Panc1 (cell line): ENCODE measurements around the gene MRPS16. TPM values are rescaled to one million over a fixed set of nuclear protein-coding genes. Genes with fewer than 3 reads are reported as not detected.

Experiments
- ATAC-seq: fragments of 200-7000 bp; cut with Tn5 transposase; 2 replicates; pipeline ENCODE4 v1.9.1; 2020; ENCODE audit warnings: mild to moderate bottlenecking, moderate library complexity
- BruUV-seq: library from RNA; stranded (reverse); fragments of 400-500 nt; replicated peaks from 2 replicates; lab custom pipeline; 2021; lab: Mats Ljungman, UMichigan
- CTCF ChIA-PET: fragments of 300-600 bp; sonication (Branson Sonifier 250); formaldehyde crosslinking; loops from one replicate; lab custom pipeline; 2022; ENCODE audit warnings: antibody characterized with exemption; lab: Charles Lee
- POLR2A ChIA-PET: fragments of 300-600 bp; sonication (Branson Sonifier 250); formaldehyde crosslinking; loops from one replicate; lab custom pipeline; 2022; ENCODE audit warnings: antibody characterized with exemption; lab: Charles Lee
- DNase-seq: peaks from one replicate; pipeline ENCODE4 v3.0.0-alpha.2; 2010; ENCODE audit warnings: low read depth, low spot score
- H3K27ac ChIP-seq: 2 replicates; pipeline ENCODE4 v1.5.1; 2011; ENCODE audit warnings: mild to moderate bottlenecking, low read length, inconsistent platforms
- H3K27me3 ChIP-seq: fragments of 200-500 bp; sonication (Bioruptor generic); 2 replicates; pipeline ENCODE4 v1.6.0; 2014; ENCODE audit warnings: low read length, inconsistent platforms; ENCODE audit not compliant: control insufficient read depth, insufficient read depth
- H3K36me3 ChIP-seq: fragments of 200-500 bp; sonication (Bioruptor generic); 2 replicates; pipeline ENCODE4 v1.5.1; 2014; ENCODE audit warnings: inconsistent platforms, mild to moderate bottlenecking, low read length, moderate library complexity; ENCODE audit not compliant: control insufficient read depth, insufficient read depth
- H3K4me1 ChIP-seq: 2 replicates; pipeline ENCODE4 v1.5.1; 2011; ENCODE audit warnings: inconsistent platforms, mild to moderate bottlenecking, low read length, moderate library complexity; ENCODE audit not compliant: control insufficient read depth, insufficient read depth
- H3K4me3 ChIP-seq, 2 experiments: 2 replicates each; pipeline ENCODE4 v1.5.1; 2011 to 2012; ENCODE audit warnings: low read depth in 2 of 2, low read length in 2 of 2, mild to moderate bottlenecking in 2 of 2, inconsistent platforms in 1 of 2, moderate library complexity in 1 of 2
- H3K9me3 ChIP-seq: fragments of 200-500 bp; sonication (Bioruptor generic); 2 replicates; pipeline ENCODE4 v1.5.1; 2014; ENCODE audit warnings: low read depth, mild to moderate bottlenecking, inconsistent platforms, low read length, moderate library complexity; ENCODE audit not compliant: control insufficient read depth, insufficient read depth
- CTCF ChIP-seq: fragments of 450-650 bp; IDR thresholded peaks from 2 replicates; pipeline ENCODE4 v1.5.1; 2017; ENCODE audit warnings: mild to moderate bottlenecking
- POLR2AphosphoS5 ChIP-seq: IDR thresholded peaks from 2 replicates; pipeline ENCODE4 v1.6.1; 2012; ENCODE audit warnings: mild to moderate bottlenecking, low read depth, low read length, moderate library complexity
- REST ChIP-seq, 2 experiments: IDR thresholded peaks; 2 replicates each; pipeline ENCODE4 v1.6.1; 2011 to 2012; ENCODE audit warnings: low read depth in 2 of 2, control low read depth in 1 of 2, low read length in 1 of 2, mild to moderate bottlenecking in 1 of 2, moderate library complexity in 1 of 2; ENCODE audit not compliant: insufficient read depth in 1 of 2
- SIN3A ChIP-seq: IDR thresholded peaks from 2 replicates; pipeline ENCODE4 v1.6.1; 2012; ENCODE audit warnings: low read depth, mild to moderate bottlenecking, low read length, moderate library complexity, borderline replicate concordance; ENCODE audit not compliant: insufficient read depth
- TCF7L2 ChIP-seq: IDR thresholded peaks from 2 replicates; pipeline ENCODE4 v1.6.1; 2011; ENCODE audit warnings: mild to moderate bottlenecking, low read depth, low read length, inconsistent platforms
- in situ Hi-C: cut with HindIII; loops from 2 replicates; pipeline ENCODE4 v1.10.0; 2016; ENCODE audit warnings: low sequenced_read_pairs, low pct_unique_long_range_greater_than_20kb
- intact Hi-C: fragments of 100-400 bp; cut with micrococcal nuclease; formaldehyde crosslinking; loops from one replicate; pipeline ENCODE4 v1.10.0; 2022; ENCODE audit not compliant: unreplicated experiment
- total RNA-seq: library from RNA; stranded (reverse); gene quantifications from one replicate; pipeline ENCODE4 v1.2.1, GENCODE V29; 2021; ENCODE audit not compliant: unreplicated experiment

The MRPS16 gene
- total RNA-seq, 1 experiment from 2014 or later: 199 TPM

- TF ChIP-seq REST (IDR thresholded peaks at IDR 0.05; ENCODE audit: insufficient read depth in 1 of 2, low read depth in 2 of 2, low read length in 1 of 2): no peak
- TF ChIP-seq CTCF: no peak
- no peak for TF ChIP-seq TCF7L2
- no peak for TF ChIP-seq SIN3A
- no peak for TF ChIP-seq POLR2AphosphoS5
- no peaks in the 10 kb centered on the region for H3K9me3 ChIP-seq
- in situ Hi-C loops (no loop called here), intact Hi-C loops (no loop called here)
- no peak overlapping the region for H3K27ac ChIP-seq
- H3K4me3 ChIP-seq: no peak overlapping the region
- H3K27me3 ChIP-seq: no peaks in the 10 kb centered on the region
- CTCF ChIA-PET: interaction anchor here (0.6 kb wide), 1 partner anchor 8 kb away, joined by 4 read pairs; no protein-coding TSS in a partner anchor
- DNase-seq (no peak), ATAC-seq (no peak)
- no TSS peak for BruUV-seq
- POLR2A ChIA-PET: no interaction called here
- no peaks in the 10 kb centered on the region for H3K36me3 ChIP-seq
- no peaks in the 10 kb centered on the region for H3K4me1 ChIP-seq
Measured at GRCh38 chr10:73226663-73227062, 25.8 kb downstream of the MRPS16 start.

DNA sequence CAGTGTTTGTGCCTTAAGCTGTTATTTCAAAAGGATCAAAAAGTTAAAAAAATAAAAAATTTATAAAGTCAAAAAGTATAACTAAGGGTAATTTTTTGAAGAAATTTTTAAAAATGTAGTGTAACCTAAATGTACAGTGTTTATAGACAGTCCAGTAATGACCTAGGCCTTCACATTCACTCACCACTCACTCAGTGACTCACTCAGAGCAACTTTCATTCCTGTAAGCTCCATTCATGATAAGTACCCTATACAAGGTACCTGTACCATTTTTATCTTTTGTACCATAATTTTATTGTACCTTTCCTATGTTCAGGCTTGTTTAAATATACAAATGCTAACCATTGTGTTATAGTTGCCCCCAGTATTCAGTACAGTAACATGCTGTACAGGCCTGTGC is 26.9 kb downstream of the MRPS16 start:
- BruUV-seq: no TSS peak
- Histone ChIP-seq H3K9me3 (no peaks in the 10 kb centered on the region), H3K4me1 (no peaks in the 10 kb centered on the region), H3K36me3 (no peaks in the 10 kb centered on the region), H3K27me3 (no peaks in the 10 kb centered on the region), H3K27ac (no peak overlapping the region), H3K4me3 (no peak overlapping the region)
- intact Hi-C loops: no loop called here
- ChIA-PET POLR2A (no interaction called here), CTCF (no interaction called here)
- DNase-seq (no peak), ATAC-seq (0 out of 2 replicates have a peak, but pooled peaks have one; percentile 64)
- in situ Hi-C loops: no loop called here
- TF ChIP-seq CTCF (no peak), POLR2AphosphoS5 (no peak), REST (IDR thresholded peaks at IDR 0.05; ENCODE audit: insufficient read depth in 1 of 2, low read depth in 2 of 2, low read length in 1 of 2) (no peak), SIN3A (no peak), TCF7L2 (no peak)
